Esophagus squamous epithelium (tissue), 4 donors: ENCODE results near the gene TTC27.

ENCODE experiments used
- POLR2A ChIP-seq, 4 donors: fragments of 450-650 bp; IDR thresholded peaks; one replicate each; pipeline ENCODE4 v1.6.1; 2017; ENCODE audit warnings: antibody characterized with exemption in 4 of 4, mild to moderate bottlenecking in 4 of 4, moderate library complexity in 3 of 4
- TF ChIP-seq, protein P1 (sequence below), 6 experiments: fragments of 450-650 bp in 4 of 6; fragments of 200-600 bp in 2 of 6; sonication (generic) in 2 of 6; IDR thresholded peaks; one replicate each; pipeline ENCODE4 v1.5.1; 2016 to 2019; ENCODE audit warnings: antibody characterized with exemption in 6 of 6, mild to moderate bottlenecking in 4 of 6, moderate library complexity in 4 of 6

DNA sequence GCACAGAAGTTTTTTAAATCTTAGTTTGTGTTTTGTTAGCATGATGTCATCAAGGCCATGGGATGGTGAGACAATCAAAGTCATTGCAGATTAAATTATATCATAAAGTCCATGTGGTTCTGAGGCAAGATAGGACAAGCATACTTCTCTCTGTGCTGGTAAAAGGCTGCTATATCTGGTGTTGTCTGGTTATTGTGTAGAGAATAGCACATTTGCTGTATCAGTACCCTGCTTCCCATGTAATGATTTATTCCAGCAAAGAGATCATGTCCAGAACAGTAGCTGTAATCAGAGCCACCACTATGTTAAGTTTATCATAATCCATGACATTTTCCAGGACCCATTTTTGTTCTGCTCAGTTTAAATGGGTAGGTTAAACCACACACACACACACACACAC lies 123.0 kb downstream of the TTC27 start:
- TF ChIP-seq POLR2A (IDR thresholded peaks at IDR 0.05) = no peak
- TF ChIP-seq, protein P1, sequence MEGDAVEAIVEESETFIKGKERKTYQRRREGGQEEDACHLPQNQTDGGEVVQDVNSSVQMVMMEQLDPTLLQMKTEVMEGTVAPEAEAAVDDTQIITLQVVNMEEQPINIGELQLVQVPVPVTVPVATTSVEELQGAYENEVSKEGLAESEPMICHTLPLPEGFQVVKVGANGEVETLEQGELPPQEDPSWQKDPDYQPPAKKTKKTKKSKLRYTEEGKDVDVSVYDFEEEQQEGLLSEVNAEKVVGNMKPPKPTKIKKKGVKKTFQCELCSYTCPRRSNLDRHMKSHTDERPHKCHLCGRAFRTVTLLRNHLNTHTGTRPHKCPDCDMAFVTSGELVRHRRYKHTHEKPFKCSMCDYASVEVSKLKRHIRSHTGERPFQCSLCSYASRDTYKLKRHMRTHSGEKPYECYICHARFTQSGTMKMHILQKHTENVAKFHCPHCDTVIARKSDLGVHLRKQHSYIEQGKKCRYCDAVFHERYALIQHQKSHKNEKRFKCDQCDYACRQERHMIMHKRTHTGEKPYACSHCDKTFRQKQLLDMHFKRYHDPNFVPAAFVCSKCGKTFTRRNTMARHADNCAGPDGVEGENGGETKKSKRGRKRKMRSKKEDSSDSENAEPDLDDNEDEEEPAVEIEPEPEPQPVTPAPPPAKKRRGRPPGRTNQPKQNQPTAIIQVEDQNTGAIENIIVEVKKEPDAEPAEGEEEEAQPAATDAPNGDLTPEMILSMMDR (IDR thresholded peaks at IDR 0.05) = no peak
